HG03103 (cell line): Measurements from ENCODE around the gene ARFRP1.

ENCODE experiments used
- ATAC-seq: cut with Tn5 transposase; IDR thresholded peaks from one replicate; pipeline ENCODE4 v1.9.1; 2021; ENCODE audit warnings: low read depth; ENCODE audit not compliant: unreplicated experiment

The ARFRP1 gene, protein sequence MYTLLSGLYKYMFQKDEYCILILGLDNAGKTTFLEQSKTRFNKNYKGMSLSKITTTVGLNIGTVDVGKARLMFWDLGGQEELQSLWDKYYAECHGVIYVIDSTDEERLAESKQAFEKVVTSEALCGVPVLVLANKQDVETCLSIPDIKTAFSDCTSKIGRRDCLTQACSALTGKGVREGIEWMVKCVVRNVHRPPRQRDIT

GRCh38 chr20:63707558-63708300, at the start of gene ARFRP1, which contains the start of gene ZGPAT:
Gene ARFRP1, minus strand, starts transcription at chr20:63707976. Its CDS starts 885 bp downstream, at chr20:63707091.
Gene ZGPAT, plus strand, starts transcription at chr20:63708039. Its CDS starts 542 bp downstream, at chr20:63708581.
- ATAC-seq, result peak; percentile 52

- ATAC-seq, result no peak
Measured at GRCh38 chr20:63756648-63756991, 48.8 kb upstream of the ARFRP1 start.

DNA sequence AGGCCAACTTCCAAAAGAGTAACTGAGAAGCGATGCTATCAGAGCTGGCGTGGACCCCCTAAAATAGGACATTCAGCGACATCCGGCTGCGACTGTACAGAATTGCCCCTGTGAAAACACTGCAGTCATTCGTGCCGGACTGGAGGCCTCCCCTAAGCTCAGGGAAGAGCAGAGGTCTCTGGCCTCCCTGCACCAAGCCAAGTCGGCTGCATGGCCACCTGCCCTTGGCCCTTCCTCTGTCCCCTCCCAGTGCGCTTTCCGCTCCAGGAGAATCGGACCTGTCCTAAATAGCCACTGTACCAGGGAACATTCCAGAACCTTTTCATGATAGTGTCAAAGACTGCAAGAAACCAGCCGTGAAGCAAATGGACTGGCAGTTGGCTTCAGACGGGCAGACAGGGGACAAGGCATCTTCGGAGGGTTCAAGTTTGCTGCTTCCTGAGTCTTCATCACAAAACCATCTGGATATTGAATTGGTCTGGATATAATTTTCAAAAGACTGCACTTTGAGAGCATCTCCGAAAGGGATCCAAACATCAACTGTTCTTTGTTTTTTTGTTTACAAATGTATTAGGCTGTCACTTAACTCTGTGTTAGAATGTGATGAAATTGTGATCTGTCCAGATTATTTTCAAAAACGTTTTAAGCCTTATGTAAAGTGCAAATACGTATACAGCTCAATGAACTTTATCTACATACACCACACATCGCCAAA, 48.3 kb upstream of the ARFRP1 start:
- no peak for ATAC-seq

DNA sequence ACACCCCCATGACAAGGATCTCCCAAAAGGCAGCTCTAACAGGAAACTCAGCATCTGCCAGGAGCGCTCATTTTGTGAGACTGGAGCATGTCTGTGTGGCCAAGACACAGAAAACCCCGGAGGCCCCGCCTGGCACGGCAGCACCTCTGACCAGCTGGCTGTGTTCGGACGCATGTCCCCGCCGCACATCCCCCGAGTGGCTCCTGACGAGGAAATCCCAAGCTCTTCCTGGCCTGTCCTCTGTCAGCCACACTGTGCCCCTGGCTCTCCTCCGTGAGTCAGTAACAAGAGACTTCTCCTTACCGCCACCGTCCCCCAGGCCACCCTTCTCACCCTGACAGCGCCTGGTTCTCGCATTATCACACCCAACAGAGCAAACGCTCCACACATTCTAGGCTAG, 46.2 kb upstream of the ARFRP1 start:
- ATAC-seq, result no peak

- no peak for ATAC-seq
Measured at GRCh38 chr20:63753381-63753780, 45.6 kb upstream of the ARFRP1 start.

DNA sequence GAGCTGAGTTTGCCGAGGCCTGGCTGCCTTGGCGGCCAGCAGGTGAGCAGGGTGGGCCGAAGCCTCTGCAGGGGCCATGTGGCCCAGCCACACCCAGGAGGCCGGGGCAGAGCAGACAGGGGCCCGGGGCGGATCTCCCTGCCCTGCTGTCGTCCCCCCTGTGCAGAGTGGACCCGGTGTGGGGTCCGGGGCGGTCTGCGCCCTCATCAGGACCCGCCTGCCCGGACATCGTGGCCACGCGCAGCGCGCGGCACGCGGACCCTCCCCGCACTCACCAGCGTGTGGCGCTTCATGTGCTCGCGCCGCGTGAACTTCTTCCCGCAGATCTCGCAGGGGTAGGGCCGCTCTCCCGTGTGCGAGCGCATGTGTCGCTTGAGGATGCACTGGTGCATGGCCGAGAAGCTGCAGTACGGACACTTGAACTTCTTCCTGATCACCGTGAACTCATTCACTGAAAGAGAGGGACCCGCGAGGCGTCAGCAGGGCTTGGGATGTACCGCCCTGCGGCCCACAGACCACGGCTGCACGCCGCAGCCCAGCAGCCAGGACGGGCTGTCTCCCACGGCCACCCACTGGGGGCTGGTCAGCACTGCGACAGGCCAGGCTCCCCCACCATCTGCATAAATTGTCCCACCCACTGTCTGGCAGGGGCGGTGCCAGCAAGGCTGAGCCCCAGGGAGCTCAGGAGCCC, 44.8 kb upstream of the ARFRP1 start:
- no peak for ATAC-seq

DNA sequence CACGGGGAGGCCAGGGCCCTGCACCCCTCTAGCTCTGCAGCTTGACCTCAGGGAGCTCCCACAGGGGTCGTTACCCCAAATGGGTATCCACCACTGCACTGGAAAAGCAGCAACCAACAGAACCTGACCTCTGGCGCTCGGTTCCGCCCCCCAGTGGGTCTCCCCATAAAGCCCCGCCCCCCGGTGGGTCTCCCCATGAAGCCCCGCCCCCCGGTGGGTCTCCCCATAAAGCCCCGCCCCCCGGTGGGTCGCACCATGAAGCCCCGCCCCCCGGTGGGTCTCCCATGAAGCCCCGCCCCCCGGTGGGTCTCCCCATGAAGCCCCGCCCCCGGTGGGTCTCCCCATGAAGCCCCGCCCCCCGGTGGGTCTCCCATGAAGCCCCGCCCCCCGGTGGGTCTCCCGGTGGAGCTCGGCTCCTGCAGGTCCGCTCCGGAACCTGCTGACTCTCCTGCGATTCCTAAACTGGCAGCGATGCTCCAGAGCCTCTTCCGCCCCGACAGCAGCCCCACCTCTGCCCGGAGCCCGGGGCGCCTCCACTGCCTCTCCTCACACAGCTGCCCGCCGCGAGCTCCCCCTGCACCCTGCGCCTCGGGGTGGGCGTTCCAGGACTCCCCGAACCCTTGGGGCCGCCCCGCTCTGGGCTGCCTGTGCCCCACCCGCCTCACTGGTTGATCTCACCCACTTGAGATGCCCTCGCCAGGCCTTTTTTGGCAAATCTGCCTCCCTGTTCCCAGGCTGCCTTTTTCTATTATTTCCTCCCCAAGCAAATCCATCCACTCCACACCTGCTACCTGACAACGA, 43.9 kb upstream of the ARFRP1 start:
- ATAC-seq, result no peak

GRCh38 chr20:63750807-63751470, 43.2 kb upstream of the ARFRP1 start:
- ATAC-seq, result no peak

DNA sequence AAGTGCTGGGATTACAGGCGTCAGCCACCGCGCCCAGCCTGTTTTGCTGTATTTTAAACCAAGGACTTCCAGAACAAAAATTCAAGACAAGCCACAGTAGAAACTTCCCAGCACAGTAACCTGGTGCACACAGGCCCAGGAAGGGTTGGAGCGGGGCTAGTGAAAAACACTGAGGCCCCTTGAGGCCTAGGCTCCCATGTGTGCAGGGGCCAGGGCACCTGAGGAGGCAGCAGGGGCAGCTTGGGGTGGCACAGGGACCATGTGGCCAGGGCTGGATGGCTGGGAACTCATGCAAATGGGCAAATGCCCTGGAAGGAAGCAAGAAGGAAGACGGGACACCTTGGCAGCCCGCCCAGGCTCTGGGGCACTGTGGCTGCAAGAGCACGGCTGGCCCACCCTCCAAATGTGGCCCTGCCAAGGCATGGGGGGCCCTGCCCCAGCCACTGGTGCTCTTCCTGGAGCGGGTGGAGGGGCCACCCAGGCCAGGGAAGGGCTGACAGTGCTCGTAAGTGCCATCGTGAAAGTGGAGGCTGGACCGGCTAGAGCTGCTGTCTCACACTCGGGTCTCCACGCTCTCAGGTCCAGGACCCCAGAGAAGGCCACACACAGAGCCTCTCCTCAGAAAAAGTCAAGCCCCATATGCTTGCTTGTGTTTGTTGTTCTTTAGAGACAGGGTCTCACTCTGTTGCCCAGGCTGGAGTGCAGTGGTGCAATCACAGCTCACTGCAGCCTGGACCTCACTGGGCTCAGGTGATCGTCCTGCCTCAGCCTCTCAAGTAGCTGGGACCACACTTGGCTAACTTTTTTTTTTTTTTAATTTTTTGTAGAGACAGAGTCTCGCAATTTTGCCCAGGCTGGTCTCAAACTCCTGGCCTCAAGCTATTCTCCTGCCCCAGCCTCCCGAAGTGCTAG, 42.1 kb upstream of the ARFRP1 start:
- no peak for ATAC-seq

GRCh38 chr20:63748934-63749270, 41.1 kb upstream of the ARFRP1 start:
- no peak for ATAC-seq

DNA sequence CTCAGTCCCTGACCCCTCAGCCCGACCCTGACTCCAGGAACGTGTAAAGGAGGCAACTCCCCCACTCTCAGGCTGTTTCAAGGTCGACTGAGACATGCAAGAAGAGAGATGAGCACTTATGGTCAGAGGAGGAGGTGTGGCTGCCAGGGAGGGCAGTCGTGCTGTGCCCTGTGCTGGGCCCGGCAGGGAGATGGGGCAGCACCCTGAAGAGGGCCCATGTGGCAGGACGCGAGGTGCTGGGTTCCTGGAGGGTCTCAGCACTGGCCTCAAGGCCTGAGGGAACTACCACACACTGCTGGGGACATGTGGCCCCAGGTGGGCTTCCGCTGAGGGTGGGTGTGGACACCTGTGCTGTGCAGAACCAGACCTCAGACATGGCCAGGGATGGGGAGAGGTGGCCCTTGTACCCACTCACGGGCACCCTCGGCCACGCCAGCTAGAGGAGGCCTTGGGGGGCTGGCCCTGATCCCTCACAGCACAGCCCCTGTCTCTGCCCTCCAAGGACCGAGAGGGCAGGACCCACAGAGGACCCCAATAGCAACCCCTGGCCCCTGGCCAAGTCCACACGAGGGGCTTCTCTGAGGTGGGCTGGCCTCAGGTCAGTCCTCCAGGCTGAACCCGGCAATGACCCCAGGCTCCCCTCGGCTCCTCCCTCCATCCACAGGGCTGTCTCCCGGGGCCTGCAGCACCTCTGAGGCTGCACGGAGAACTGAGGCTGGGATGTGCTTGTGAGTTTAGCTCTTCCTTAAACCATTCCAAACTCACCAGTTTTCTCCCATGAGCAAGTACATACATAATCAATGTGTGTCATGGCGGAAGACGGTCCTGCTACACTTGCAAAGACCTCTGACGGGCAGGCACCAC, 40.5 kb upstream of the ARFRP1 start:
- ATAC-seq, result no peak

- ATAC-seq, result no peak
Measured at GRCh38 chr20:63747622-63748069, 39.9 kb upstream of the ARFRP1 start.

- ATAC-seq, result no peak
Measured at GRCh38 chr20:63746751-63747315, 39.1 kb upstream of the ARFRP1 start.

DNA sequence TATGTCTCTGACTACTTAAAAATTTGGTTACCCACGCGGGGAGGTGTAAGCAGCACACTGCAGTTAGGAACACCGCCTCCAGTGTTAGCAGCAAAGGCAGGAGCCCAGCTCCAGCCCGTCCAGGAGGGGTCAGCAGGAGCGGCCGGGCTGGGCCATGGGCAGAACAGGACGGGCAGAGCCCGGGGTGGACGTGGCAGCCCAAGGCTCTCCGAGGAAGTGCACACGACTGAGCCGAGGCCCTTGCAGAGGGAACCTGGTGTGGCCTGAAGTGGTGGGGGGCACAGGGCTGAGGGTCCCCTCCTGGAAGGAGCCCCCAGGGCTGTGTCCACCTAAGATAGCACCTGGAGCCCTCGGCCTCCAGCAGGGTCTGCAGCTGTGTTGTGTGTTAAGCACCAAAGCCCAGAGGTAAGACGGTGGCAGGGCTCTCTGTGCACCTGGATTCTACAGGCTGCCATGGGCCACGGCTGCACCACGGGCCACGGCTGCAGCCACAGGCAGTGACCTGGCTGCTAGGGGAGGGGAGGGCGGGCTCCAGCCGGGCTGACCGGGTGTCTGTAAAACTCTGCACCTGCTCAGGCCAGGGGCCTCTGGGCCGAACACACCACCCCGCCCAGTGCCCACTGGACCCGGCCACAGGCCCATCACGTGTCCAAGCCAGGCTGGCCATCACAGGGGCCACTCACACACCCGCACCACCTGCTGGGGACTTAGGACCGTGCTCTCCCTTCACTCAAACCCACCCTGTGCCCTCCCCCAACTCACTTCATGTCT, 38.4 kb upstream of the ARFRP1 start:
- ATAC-seq, result no peak

GRCh38 chr20:63745424-63745805, 37.6 kb upstream of the ARFRP1 start:
- ATAC-seq, result no peak

DNA sequence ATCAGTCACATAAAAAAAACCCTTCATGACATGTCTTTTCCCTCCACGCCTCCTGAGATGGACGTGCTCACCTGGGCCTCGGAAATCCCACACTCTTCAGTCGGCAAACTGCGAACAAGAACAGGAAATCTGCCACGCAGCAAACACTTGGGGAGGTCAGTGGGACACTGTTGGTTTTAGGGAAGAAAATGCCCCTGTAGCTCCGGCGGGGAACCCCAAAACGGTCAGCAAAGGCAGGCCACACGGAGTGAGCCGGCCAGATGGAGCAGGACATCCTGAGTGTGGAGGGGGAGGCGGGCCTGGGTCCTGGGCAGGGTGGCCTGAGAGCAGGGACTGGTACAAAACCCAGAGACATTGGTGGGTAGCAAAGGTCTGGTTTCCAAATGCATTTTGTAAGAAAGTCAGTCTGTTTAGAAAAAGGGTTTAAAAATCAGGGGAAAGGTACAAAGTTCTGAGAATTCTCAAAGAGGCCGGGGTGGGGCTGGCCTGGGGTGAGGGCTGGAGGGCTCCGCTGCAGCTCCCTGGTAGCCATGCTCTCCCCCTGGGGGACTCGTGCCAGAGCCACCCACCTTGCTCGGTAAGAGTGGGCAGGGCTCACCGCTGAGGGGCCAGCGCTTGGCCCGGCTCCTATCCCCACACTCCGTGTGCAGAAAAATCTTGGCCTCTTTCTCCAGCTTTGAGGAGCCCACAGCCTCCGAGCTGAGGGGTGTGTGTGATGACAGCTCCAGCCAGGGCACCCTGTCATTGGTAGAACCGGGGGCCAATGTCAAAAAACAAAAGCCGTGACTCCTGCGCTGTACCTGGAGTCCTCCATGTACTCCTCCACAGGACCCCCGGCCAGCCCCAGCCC, 37.0 kb upstream of the ARFRP1 start:
- no peak for ATAC-seq
